AG09319 (cell line): ENCODE results near the gene ERCC8.

Experiments
- DNase-seq: peaks from one replicate; pipeline ENCODE4 v3.0.0-alpha.2; 2010; ENCODE audit warnings: low read depth; ENCODE audit errors: extremely low read depth
- CTCF ChIP-seq: IDR thresholded peaks from 2 replicates; pipeline ENCODE4 v1.5.1; 2011; ENCODE audit warnings: low read depth, mild to moderate bottlenecking, inconsistent platforms, low read length, moderate library complexity

ERCC8 gene

GRCh38 chr5:60826653-60827052 lies 118.2 kb downstream of the ERCC8 start:
- no peak for TF ChIP-seq CTCF
- DNase-seq: no peak
